Stimulated activated CD8-positive, alpha-beta memory T cell treated with anti-CD3 and anti-CD28 coated beads, Interleukin-4, amount 100 ng/mL, for 24 hours (primary cell): ENCODE measurements around the gene ASB14.
"Not testable (repeated sequence)": the region's sequence is repeated elsewhere in the genome, so short reads cannot be mapped to it uniquely, and the experiment has no call there.

ENCODE experiments used
- DNase-seq: peaks from one replicate; pipeline ENCODE4 v3.0.0-alpha.2; 2020; ENCODE audit warnings: low read depth

Gene ASB14

GRCh38 chr3:57292159-57292896, at the start of gene ASB14:
ASB14 (minus strand) TSS chr3:57292685; CDS start chr3:57292033, 652 bp downstream.
- no peak for DNase-seq

DNA sequence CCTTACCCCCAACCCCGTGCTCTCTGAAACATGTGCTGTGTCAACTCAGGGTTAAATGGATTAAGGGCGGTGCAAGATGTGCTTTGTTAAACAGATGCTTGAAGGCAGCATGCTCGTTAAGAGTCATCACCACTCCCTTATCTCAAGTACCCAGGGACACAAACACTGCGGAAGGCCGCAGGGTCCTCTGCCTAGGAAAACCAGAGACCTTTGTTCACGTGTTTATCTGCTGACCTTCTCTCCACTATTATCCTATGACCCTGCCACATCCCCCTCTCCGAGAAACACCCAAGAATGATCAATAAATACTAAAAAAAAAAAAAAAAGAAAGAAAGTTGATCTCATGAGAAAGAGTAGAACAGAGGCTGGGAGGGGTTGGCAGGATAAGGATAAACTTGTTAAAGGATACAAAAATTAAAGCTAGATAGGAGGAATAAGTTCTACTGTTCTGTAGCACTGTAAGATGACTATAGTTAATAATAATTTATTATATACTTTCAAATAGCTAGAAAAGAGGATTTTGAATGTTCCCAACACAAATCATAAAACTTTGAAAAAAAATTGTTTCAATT, 46.7 kb upstream of the ASB14 start:
- DNase-seq = not testable (repeated sequence)

DNA sequence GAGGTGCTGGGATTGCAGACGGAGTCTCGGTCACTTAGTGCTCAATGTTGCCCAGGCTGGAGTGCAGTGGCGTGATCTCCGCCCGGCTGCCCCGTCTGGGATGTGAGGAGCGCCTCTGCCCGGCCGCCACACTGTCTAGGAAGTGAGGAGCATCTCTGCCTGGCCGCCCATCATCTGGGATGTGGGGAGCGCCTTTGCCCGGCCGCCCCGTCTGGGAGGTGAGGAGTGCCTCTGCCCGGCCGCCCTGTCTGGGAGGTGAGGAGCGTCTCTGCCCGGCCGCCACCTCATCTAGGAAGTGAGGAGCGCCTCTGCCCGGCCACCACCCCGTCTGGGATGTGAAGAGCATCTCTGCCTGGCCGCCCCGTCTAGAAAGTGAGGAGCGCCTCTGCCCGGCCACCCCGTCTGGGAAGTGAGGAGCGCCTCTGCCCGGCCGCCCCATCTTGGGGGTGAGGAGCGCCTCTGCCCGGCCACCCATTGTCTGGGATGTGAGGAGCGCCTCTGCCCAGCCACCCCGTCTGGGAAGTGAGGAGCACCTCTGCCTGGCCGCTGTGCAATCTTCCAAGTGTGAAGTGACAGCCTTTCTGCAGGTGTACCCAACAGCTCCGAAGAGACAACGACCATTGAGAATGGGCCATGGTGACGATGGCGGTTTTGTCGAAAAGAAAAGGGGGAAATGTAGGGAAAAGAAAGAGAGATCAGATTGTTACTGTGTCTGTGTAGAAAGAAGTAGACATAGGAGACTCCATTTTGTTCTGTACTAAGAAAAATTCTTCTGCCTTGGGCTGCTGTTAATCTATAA, 46.0 kb upstream of the ASB14 start:
- not testable (repeated sequence) for DNase-seq

- DNase-seq = no peak
These were observed 42.9 kb upstream of the ASB14 start for GRCh38 chr3:57335283-57335938.

DNA sequence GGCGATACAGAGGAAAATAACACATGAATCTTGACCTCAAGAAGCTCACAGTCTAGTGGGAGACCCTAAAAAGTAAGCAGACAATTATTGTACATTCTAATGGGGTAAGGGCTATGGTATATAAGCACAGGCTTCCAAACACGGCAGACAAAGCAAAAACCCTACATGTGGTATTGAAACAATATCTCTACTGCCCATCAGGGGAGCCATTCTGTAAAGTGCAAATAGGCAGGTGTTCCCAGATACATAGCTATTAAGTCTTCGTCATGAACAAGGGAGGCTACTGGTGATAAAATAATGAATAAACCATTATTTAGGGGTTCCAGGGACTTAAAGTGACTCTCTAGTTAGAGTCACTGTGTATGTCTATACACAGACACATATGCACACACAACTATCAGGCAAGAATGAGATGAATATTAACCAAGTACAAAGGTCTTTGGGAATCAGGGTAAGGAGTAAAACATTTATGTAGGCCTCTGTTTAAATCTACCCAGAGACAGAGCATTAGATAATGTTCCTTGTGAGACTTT, 38.7 kb upstream of the ASB14 start:
- no peak for DNase-seq

- not testable (repeated sequence) for DNase-seq
These were observed 34.0 kb upstream of the ASB14 start for GRCh38 chr3:57326498-57326897.

- no peak for DNase-seq
These were observed 21.7 kb upstream of the ASB14 start for GRCh38 chr3:57314204-57314603.

DNA sequence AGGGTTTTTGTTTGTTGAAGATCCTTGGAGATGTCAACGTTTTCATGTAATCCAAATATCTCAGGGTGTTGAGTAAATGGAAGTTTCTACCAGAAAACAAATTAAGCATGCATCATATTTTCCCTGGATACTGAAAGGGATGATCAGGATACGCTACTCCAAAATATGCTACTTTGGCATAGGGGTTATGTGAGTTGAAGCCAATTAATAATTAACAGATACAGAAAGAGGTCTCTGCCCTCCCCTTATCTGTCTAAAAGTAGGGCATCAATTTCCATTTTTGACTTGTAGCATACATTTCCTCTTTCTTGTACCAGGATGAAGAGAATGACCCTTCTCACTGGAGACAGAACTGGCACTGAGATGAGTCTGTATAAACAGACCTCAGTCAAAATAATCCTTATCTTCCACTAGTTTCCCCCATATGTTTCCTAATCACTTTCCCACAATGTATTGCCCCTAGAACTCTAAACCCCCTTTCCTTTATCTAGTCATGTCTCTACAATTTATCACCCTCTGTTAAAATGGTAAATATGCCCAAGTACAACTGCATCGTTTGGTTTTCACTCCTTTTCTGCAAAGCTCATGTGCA, 17.4 kb upstream of the ASB14 start:
- DNase-seq = no peak

DNA sequence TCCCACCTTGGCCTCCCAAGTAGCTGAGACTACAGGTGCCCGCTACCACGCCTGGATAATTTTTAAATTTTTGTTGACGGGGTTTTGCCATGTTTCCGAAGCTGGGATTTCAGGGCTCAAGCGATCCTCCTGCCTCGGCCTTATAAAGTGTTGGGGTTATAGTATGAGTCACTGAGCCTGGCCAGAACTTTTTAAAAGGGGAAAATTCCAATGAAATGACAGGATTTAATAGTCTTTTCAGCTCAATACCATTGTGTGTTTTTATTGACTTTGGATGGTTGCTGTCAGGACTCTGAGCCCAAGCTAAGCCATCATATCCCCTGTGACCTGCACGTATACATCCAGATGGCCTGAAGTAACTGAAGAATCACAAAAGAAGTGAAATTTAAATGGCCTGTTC, 11.0 kb upstream of the ASB14 start:
- DNase-seq = not testable (repeated sequence)

DNA sequence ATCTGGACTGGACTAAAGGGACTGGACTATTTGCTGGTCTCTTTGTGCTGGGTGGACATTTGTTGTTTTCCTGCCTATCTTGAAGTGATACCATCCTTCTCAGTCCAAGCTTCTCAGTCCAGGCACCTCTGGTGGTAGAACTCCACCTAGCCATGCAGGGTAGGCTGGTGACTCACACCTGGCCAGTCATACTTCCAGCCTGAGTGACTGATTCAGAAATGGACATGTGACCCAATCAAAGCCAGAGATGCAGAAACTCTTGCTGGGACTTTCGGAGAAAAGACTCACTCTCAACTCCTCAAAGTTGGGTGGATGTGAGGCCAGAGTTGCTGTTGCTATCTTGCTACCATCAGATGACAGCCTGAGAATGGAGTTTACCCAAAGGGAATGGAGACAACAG, 5.6 kb upstream of the ASB14 start:
- no peak for DNase-seq

DNA sequence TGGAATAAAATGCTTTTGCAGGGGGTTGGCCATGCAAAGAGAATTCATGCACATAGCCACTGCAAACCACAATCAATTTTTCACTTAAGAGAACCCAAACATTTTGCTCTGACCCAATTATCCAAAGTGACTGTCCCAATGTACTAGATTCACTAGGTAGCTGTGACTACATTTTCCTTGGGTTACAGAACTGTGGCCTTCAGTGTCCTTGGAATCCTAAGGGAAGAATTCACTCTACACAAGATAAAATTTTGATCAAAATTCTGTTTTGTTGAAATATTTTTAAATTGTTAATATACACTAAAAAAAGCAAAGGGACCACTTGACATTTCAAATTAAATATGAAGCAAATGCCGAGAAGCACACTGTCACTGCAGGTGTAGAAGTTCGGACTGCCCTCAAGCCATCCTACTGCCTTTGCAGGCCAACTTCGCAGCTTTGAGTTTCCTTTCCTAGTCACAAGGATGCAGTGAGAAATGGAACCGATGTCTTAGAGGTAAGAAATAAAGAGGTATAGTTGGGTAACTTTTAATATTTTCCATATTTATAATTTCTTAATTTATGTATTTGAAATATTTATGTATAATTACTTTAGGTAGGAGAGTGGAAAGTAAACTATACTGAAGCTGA, 527 bp upstream of the ASB14 start:
- no peak for DNase-seq

DNA sequence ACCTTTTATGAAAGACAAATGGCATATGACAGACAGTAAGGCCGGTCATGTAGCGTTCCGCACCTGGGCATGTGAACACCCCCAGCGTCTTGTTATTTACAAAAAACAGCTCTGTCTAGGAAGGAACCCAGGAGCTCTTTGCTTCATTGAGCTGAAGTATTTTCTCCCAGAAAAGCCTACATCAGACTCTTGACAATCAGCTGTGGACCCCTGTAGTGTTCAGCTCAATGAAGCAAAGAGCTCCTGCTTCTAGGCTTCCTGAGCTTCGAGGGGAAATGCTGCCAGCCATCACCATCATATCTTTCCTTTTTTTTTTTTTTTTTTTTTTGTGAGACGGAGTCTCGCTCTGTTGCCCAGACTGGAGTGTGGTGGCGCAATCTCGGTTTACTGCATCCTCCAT, 4.1 kb downstream of the ASB14 start:
- no peak for DNase-seq

- no peak for DNase-seq
These were observed 5.3 kb downstream of the ASB14 start for GRCh38 chr3:57287205-57287604.

GRCh38 chr3:57283334-57283733, 9.2 kb downstream of the ASB14 start:
- DNase-seq = no peak

DNA sequence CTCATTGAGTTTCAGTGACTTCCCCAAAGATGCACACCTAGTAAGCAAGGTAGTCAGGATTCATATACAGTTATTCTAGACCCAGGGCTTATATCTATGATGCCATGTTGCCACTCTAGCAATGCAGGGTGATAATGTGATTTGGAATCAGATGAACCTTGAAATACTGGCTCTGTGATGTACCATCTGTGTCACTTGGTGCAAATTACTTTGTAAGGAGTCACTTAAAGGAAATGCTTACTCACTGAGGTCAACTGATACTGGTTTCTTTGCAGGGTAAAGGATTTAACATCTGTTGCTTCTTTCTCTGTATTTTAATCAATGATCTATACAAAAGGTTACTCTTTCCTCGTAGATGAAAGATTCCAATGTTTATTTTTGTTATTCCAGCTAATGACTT, 10.8 kb downstream of the ASB14 start:
- DNase-seq = no peak

- DNase-seq = no peak
These were observed 12.8 kb downstream of the ASB14 start for GRCh38 chr3:57279685-57280084.

DNA sequence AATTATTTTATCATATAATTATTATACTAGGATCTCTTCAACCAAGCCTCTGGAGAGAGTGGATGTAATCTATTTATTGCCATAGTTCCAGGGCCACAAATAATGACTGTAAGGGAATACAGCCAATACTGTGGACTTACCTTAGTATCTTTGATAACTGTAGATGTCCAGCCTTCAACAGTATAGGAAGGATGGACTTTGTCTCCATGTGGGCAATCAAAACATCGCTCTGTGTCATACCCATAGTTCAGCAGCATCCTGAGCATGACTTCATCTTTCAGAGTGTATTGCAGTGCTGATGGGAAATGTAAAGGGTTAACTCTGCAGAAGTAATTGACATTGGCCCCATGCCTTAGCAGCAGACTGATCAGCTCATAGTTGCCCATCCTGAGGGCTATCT, 14.2 kb downstream of the ASB14 start:
- no peak for DNase-seq

DNA sequence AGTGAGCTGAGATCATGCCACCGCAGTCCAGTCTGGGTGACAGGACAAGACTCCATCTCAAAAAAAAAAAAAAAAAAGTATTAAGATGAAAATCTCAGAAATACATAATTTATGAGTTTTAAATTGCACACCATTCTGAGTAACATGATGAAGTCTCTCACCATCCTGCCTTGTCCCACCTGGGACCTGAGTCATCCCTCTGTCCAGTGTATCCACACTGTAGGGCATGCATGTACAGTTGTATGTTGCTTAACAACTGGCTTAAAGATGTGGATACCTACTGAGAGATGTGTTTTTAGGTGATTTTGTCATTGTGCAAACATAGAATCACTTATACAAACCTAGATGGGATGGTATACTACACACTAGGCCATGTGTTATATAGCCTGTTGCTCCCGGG, 17.1 kb downstream of the ASB14 start:
- DNase-seq = no peak

- DNase-seq = no peak
These were observed 17.6 kb downstream of the ASB14 start for GRCh38 chr3:57274845-57275244.

- no peak for DNase-seq
These were observed 24.1 kb downstream of the ASB14 start for GRCh38 chr3:57268416-57268815.

- no peak for DNase-seq
These were observed 30.6 kb downstream of the ASB14 start for GRCh38 chr3:57261929-57262328.
